ENCODE measurements around the gene MMP2.

Gene MMP2

GRCh38 chr16:55478827-55479429, at the start of gene MMP2:
MMP2 (plus strand) TSS chr16:55479198; CDS start chr16:55479480, 282 bp downstream.
- DNase-seq: peak; percentile 18

DNA sequence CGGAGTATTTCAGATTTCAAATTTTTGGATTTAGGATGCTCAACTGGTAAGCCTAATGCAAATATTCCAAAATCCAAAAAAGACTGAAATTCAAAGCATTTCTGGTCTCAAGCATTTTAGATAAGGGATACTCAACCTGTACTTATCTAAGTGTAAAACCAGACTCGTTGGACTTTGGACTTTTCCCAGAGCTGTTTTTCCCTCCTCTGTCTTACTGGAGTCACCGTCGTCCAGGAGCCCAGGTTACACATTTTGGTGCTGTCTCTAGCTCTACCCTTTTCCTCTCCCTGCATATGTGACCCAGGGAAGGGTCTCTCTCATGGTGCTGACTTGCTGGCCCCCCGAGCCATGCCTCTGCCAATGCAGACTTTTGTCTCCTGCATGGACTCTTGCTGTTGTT, 46.0 kb upstream of the MMP2 start:
- DNase-seq: no peak

DNA sequence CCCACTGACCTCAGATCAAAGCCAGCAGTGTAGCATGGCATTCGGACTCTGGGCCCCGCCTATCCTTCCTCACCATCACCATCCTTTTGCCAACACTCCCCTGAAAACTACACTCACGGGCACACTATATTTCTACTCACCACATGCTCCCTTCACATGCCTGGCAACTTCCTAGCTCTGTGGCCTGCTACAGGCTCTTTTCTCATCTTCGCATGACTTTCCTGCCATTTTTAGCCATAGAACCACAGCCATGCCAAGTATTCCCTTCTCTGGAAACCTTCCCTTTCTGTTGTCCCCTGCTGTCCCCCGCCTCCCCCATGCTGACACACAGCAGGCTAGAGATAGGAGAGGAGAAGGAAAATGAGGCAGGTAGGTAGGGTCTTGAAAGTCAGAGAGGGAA, 45.5 kb upstream of the MMP2 start:
- DNase-seq: no peak

GRCh38 chr16:55434000-55434399, 45.0 kb upstream of the MMP2 start:
- DNase-seq: no peak

GRCh38 chr16:55435387-55435786, 43.6 kb upstream of the MMP2 start:
- no peak for DNase-seq

- no peak for DNase-seq
Observed at GRCh38 chr16:55436587-55436986, 42.4 kb upstream of the MMP2 start.

GRCh38 chr16:55437625-55438024, 41.4 kb upstream of the MMP2 start:
- DNase-seq: no peak

DNA sequence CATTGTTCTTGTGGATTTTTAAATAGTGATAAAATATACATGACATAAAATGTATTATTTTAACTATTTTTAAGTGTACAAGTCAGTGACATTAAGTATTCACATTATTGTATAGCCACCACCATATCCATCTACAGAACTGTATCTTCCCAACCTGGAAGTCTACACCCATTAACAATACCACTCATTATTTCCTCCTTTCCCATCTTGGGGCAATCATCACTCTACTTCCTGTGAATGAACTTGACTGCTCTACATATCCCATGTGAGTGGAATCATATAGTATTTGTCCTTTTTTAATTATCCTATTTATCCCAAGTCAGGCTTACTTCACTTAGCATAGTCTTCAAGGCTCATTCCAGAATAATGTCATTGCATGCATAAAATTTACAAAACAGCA, 40.7 kb upstream of the MMP2 start:
- DNase-seq: no peak

- DNase-seq: no peak
Observed at GRCh38 chr16:55439101-55439690, 39.8 kb upstream of the MMP2 start.

DNA sequence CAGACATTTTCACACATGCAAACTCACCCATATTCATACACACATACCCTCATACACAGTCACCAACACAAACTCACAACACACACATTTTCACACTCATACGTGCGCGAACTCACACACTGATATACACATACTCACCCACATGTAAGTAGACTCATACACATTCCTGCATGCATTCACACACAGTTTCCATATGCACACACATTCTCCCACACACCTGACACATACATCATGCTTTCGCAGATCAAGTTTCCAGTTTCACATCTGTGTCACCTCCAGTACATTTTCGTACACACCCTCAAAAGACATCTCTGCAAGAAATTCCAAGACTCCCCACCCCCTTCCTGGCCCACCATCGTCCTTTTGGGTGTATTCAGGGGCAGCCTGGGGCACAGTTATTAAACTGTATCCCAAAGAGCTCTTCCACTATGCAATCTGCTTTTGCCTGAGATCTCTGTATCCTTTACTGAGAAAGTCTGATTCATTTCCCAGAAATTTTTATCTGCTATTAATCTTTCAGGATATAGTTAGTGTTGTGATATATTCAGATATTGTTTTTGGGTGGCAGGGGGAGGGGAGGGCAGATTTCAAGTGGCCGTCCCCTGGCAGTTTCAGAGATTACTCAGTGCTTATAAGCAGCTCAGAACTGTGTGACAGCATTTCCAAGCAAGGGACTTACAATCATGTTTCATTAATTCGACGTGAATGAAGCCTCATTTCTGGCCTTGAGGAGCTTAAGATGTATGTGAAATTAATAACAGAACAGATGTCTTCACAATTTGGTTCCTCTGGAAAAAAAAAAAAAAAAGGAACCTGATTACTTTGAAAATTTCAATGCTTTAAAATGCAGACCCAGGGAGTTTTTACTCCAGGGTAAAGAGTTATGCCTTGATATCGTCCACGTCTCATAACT, 35.3 kb upstream of the MMP2 start:
- DNase-seq: no peak

- DNase-seq: no peak
Observed at GRCh38 chr16:55444754-55445485, 34.1 kb upstream of the MMP2 start.

- DNase-seq: no peak
Observed at GRCh38 chr16:55447231-55447630, 31.8 kb upstream of the MMP2 start.

GRCh38 chr16:55452996-55453395, 26.0 kb upstream of the MMP2 start:
- DNase-seq: no peak

- no peak for DNase-seq
Observed at GRCh38 chr16:55453909-55454308, 25.1 kb upstream of the MMP2 start.

- DNase-seq: no peak
Observed at GRCh38 chr16:55454861-55455260, 24.1 kb upstream of the MMP2 start.

- DNase-seq: no peak
Observed at GRCh38 chr16:55462241-55462640, 16.8 kb upstream of the MMP2 start.

DNA sequence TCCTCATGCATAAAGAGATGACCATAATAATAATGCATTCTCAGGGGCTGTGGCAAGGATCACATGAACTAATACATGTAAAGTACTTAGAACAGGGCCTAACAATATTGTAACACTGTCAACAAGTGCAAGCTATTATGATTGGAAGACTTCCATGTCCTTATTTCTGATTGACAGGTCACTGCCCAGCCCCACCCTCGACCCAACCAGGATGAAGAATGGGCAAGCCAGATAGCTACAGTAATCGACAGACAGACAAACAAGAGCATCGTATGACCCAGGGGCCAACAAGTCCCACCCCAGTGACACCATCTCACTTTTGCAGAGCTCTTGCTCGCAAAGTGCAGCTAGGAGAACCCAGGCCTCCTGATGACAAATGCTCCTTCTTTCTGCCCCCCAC, 14.6 kb upstream of the MMP2 start:
- no peak for DNase-seq

DNA sequence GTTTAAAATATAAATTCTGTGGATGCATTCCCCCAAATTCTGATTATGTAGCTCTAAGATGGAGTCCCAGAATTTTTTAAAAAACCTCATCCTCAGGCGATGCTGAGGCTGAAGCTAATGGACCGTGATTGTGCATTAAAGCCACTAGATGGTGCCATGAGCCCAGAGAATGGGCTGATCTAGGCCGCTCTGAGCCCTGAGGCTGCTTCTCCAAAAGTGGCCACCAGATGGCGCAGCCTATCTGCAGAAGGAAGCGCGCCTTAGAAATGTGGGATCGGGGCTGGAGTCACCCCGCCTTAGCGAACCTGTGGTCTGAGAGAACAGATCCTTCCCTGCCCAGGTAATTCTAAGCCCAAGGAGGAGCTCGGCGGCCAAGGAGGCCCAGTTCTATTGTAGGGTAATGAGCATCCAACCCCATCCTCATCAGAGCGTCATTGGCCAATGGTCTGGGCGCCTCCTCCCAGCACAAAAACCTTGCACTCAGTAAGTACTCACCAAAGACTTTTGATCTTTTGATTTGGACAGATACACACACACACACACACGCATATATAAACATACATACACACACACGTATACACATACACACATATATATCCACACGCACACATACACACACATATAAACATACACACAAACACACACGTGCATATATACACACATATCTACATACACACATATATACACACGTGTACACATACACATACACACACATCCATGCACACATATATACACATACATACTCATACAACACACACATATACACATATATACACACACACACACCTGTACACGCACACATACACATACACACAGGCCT, 13.7 kb upstream of the MMP2 start:
- peak; percentile 76 for DNase-seq

DNA sequence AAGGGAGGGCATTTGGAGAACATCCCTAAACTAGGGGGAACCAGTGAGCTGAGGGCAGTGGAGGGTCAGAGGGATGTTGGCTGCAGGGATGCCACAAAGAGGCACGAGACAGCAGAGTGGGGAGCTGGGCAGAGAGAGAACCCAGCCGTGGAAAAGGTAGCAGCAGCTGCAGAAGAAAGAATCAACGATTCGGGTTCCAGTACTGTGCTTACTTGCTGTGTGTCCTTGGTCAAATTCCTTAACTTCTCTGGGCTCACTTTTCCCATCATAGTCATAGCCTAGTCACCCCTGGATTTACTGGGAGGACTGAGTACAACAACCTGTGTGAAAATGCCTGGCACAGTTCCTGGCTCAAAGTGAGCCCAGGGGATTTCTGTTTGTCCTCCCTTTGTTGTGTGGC, 12.8 kb upstream of the MMP2 start:
- DNase-seq: no peak

DNA sequence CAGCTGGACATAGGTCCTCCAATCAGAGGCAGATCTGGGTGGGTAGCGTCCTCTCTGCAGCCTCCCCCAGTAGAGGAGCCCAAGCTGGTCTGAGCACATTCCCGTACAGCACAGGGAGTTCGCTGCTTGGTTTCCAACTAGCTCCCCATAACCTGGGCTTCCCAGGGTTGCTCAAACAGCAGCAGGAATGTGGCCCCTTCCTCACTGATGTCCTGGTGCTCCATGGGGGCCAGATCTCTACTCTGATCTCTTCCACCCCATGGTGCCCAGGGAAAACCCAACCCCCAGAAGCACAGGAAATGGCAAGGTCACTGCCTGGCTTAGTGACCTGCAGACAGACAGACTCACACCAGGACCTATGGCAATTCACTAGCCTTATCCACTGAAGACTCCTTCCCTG, 11.1 kb upstream of the MMP2 start:
- no peak for DNase-seq

GRCh38 chr16:55468352-55468990, 10.5 kb upstream of the MMP2 start:
- no peak for DNase-seq
